ENCODE measurements around the gene AGBL4.

Gene AGBL4

DNA sequence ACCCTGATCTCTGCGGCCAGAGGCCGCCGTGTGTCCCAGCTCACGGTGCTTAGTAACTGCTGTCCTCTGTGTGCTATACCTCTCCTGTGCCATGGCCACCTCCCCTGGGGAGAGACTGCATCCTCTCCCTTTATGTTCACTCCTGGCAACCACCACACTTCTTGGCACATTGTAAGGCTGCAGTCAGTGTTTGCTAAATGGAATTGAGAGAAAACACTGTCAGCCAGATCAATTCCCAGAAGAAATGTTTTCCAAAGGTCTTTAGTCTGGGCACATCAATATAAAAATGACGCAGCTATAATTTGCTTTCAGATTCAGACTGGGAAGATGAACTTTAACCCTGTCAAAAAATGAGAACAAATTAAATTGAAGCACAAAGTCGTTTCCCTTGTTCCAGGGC, 1343.9 kb downstream of the AGBL4 start:
- no peak for DNase-seq (ENCODE audit: low read depth)

DNA sequence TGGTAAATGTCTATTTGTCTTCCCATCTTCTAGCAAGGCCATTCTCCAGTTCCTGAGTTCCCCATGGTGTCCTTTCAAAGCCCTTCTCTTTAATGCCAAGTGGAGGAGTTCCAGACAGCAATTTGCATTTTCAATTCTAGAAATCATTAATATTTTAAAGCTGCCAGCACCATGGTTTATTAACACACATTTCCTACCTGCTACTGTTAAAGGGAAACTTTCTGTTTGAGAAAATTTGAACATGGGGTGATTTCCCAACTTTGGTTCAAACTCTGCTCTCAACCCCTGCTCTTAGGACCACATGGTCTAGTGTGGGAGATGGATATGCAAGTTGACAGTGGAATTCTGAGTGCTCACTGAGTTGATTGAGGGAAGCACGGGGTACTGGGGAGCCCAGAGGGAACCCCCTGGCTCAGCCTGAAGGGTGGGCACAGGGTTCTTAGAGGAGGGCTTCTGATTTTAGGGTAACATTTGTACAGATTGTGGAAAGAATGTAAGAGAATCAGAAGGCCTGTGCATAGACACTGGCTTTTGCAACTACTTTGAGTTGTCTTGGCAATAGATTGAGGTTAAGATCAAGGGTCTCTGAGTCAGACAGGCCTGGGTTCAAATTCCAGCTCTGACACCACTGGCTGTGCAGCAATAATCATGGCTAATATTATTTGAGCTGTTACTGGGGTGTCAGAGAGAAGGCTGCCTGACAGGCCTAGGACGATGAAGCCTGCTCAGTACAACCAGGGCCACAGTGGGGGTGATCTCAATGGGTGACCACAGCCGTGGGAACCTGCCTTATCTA, 1344.8 kb downstream of the AGBL4 start:
- DNase-seq (ENCODE audit: low read depth): no peak

DNA sequence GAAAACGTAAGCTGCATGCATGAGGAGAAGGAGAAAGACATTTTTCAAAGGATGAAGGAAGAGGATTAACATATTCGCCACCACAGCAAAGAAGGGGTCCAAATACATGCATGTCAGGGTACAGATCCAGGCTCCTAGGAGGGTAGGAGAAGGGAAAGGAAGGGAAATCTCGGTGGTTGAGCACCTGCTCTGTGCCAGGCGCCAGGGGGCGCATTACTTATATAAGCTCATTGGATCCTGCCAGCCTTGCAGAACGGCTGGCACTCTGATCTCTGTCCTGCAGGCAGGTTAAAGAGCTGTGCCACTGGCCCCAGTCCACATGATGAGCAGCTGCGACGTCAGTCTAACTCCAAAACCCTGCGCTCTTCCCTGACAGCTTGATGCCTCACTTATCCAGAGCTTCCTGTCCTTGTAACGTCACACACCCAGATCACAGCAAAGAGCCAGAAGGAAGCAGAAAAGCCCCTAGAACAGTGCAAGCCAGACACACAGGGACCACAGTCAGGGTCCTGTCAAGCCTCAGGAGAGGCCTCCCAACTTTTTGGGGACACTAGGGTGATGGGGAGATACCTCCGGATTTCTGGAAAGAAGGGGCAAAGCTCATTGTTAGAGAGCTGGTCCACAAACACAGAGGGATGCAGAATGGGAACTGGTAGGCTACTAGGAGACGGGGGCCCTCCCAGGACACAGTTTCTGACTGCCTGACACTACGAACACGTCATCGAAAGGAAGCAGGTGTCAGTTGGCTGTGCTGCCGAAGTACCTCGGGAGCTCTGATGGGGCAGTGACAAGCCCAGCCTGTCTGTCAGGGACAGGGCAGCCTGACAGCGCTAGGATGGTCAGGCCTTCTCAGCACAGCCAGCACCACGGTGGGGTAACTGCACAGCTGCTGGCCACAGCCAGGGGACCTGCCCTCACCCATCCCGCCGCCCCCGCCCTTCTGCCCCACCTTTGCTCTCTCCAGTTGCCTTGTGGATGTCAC, 1346.2 kb downstream of the AGBL4 start:
- peak; percentile 40 for DNase-seq (ENCODE audit: low read depth)

DNA sequence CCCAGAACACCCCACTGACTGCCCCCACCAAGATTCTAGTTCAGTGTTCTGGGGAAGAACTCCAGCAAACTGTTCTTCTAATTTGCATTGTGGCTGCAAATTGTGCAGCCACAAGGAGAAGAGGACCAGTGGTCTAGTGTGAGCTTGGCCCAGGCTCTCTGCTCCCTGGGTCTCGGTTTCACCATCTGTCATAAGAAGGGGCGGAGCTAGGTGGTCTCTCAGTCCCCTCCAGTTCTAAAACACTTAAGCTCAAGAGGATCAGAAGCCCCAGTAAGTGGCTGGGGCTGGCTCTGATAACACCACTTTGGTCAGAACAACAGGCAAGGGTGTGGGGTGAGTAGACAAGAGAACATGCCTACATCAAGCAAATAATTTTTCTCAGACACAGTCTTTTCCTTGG, 1346.9 kb downstream of the AGBL4 start:
- DNase-seq (ENCODE audit: low read depth): no peak

DNA sequence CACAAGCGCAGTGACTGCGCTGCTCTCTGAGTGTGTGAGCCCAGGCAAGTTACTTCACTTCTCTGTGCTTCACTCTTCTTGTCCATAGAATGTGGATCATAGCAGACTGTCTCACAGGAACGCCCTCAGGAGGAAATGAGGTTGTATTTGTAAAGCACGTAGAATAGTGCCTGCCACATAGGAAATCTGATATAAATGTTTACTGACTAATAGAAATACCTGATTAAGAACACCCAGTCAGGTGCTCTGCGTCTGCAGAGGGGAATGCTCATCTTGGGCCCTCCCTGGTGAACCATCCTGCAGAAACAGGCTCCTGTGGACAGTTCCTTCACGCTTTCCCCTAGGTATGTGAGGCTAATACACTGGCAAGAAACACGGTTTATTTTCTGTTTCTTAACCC, 1347.4 kb downstream of the AGBL4 start:
- no peak for DNase-seq (ENCODE audit: low read depth)

DNA sequence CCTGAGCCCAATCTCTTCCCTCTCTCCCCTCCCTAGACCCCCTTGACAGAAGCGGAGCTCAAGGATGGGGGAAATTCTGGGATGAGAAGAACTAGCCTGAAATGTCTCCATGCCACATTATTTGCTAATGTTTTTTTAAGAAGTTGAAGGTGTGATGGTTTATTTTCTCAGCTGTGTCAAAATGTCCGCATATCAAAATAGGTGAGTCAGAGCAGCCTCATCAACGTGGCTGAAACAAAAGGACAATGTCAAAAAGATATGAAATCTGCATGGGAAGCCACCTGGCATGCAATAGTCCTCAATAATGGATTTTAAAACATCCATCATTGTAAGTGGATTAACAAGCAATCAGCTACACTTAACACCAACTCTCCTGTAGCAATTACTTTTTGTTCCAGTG, 1348.5 kb downstream of the AGBL4 start:
- DNase-seq (ENCODE audit: low read depth): no peak

DNA sequence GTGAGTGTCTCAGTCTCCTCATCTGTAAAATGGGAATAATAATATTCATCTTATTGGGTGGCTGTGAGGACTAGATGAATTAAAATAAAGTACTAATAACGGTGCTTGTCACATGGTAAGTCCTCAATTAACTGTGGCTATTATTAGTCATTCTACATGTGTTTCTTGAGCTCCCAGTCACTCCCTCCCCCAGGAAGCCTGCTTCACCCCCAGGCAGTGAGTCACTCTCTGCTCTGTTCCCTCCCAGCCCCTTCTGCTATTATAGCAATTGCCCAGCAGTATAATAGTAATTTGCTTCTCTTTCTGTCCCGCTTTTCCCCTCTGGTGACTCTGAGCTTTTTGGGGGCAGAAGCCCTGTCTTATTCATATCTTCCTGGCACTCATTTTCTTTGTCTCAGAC, 1349.1 kb downstream of the AGBL4 start:
- DNase-seq (ENCODE audit: low read depth): no peak

DNA sequence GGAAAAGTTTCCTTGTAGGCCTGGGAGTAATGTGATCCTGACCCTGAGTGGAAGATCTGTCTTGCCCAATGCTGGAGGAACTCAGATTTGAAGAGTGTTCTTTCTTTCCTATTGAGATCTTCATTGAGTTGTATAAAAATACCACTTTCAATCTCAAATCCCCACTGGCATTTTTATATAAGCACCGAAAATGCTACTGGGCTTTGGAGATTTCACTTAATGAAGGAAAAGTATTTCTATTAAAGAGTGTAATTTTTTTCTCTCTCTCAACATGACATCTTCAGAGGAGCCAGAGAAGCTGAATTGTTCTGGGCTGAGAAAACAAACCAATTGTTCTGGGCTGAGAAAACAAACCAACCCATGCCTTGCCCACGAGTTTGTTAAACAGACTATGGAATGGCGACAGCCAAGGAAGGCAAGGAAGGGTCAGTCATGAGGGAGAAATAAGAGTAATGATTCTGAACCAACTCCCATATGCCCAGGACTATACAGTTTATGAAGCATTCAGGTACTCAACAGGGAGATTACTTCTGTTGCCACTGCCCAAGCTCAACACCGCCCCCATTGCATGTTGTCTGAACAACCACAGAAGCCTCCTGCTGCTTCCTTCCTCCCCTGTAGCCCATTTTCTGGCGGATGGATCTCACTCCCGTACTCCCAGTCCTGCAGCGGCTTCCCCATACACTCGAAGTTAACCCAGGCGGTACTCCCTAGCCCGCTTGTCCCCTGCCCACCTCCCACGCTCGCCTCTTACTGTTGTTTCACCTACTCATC, 1350.2 kb downstream of the AGBL4 start:
- DNase-seq (ENCODE audit: low read depth): no peak

DNA sequence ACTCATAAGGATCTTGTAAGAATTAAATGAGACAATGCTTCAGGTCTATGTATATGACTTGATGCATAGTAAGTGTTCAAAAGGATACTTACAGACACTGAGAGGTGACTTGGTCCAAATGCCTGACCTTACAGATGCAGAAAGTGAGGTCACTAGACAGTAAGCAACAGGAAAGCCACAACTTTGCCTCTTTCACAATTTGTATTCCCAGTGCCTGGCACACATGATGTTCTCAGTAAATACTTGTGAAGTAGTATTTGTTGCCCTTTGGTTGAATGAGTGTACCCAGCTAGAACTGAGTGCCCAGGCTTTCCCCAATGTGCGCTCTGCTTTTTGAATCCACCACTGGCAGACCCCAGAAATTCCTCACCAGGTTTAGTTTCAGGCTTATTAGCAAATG, 1352.2 kb downstream of the AGBL4 start:
- DNase-seq (ENCODE audit: low read depth): no peak

DNA sequence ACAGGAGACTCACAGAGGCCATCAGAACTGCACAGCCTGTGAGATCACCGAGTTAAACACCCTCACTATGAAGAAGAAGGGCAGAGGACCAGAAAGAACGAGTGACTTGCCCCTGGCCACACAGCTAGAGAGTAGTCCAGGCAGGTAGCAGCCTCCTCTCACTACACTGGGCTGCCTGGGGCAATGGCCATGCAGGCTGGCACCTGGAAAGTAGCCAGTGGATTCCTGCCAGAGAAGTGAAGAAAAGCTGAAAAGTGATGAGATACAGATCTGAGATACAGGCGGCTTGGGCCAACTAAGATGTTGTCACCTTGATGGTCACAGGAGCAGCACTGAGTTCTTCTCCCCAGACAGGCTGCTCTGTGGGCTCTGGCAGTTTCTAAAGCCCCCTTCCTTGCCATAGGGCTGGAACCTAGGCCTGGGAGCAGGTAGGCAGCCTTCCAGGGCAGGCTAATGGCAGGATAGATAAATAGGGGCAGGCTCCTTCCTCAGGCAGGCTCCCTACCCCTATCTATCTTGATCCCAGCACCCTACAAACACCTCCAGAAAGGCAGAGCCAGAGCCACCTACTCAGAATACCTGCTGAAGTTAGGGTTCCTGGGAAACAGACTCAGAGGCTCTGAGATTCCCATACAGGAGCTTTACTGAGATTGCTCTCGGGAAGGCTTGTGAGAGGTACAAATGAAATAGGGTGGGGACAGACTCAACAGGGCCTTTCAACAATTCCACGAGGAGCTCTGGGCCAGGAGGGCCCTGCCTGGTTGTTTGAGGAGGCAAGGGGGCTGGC, 1353.3 kb downstream of the AGBL4 start:
- no peak for DNase-seq (ENCODE audit: low read depth)

DNA sequence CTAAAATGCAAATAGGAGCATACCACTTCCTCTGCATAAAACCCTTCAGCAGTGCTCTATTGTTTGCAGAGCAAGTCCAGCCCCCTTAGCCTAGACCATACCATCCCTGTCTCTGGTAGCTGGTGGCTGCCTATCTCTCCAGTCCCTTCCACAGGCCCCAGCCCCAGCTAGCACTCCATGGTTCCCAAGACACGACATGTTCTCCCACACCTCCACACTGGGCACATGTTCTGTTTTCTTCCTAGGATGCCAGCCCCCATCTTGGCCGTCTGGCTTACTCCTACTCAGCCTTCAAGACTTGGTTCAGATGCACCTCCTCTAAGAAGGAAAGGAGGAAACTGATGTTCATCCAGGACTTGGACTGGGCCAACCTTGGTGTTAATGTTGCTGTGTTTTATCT, 1355.4 kb downstream of the AGBL4 start:
- DNase-seq (ENCODE audit: low read depth): no peak

DNA sequence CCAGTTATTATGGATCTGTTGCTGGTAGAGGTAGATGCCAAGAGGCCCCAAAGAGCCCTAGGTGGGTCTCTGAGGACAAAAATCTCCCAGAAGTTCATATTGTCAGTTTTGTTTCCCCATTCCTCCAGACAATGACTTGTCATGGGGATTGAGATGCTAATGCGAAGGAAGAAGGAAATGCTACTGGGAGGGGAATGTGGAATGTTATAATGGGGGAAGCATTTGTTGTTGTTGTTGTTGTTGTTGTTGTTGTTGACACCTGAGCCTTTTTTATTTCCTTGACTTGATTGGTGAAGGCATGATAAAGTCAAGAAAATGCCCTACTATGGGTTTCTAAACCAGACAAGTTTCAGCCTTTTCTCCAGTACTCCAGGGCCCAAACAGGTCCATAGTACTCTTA, 1356.0 kb downstream of the AGBL4 start:
- no peak for DNase-seq (ENCODE audit: low read depth)

DNA sequence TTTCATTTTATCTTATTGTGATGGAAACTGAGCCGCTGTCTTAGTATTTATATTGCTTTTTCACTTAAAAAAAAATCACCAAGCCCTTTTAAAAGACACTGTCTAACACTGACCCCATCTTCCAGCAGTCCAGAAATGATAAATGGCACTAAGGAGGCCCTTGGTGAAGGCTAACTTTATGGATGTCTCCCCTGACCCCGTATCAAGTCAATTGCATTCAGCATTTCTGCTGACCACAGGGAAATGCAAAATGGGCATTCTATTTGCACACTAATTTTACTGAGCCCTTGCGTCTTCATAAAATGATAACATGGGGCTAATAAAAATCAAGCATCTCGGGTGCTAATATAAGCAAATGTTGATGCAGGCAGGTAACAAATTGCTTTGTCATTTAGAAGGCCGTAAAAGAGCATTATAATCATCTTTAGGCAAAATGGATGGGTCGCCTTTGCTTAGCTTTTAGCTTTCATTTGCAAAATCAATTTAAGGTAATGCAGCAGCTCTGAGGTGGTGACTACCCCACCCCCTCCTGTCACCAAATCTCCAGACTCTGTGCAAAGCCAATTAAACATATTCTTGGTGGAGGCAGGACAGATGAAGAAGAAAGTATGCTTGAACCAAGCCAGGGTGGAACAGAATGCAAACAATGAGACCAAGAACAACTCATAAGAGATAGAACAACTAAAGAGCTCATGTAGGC, 1357.9 kb downstream of the AGBL4 start:
- no peak for DNase-seq (ENCODE audit: low read depth)

DNA sequence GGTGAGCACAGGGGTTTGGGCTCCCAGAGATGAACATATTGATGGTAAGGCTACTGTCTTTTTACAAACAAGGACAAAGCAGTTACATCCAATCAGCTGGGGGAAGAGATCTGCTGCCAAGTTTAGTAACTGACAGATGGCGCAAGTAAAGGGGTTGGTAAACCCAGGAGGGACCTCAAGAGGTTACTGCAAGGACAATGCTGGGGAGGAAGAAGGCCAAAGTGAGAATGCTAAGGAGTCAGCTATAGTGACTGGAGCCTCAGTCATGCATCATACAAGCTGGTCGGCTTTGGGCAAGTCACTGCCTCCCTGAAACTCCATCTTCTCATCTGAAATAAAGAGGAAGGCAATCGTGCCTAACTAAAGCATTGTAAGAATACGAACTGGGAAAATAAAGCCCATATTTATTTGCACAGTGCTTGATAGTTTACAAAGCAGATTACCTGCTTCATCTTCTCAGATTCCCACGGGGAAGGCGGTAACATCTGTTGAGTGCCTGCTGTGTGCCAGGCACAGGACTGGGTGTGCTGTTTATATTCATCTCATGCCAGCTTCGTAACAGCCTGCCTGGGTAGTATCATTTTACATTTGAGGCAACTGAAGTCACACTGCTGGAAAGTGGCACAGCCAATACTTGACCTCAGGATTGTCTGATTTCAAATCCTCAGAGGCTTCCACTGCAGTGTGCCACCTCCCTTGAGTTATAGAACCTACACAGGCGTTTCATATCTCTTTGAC, 1361.9 kb downstream of the AGBL4 start:
- DNase-seq (ENCODE audit: low read depth): no peak

DNA sequence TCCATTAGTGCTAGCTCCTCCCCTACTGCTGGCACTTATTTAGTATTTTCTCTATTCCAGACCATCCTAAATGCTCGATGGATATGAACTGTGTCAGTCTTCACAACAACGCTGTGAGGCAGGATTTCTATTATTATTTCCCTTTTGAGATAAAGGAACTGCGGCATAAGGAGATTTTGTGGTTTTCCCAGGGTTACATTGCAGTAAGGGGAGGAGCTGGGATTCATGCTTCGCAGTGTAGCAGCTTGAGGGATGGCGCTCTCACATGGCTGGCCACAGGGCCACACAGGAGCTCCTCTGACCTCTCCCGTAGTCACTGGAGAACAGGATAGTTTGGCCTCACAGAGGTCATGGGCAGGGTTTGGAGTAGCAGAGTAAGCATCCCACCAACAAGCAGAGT, 1364.0 kb downstream of the AGBL4 start:
- DNase-seq (ENCODE audit: low read depth): no peak

DNA sequence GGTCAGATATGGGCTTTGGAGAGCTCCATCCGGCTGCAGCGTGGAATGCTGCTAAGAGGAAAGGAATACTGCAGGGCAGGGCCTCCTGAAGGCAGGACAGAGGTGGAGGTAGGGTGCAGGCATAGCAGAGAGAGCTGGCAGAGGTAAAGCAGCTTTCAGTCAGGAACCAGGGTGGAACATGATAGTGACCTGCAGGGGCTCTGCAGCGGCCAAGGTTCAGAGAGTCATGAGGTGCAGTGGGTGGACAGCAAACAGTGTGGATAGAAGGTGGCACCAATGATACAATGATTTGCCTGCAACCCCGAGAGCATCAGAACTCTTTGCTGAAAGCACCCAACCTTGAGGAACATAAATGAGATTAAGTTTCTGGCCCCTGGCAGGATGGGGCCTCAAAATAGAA, 1366.3 kb downstream of the AGBL4 start:
- no peak for DNase-seq (ENCODE audit: low read depth)

DNA sequence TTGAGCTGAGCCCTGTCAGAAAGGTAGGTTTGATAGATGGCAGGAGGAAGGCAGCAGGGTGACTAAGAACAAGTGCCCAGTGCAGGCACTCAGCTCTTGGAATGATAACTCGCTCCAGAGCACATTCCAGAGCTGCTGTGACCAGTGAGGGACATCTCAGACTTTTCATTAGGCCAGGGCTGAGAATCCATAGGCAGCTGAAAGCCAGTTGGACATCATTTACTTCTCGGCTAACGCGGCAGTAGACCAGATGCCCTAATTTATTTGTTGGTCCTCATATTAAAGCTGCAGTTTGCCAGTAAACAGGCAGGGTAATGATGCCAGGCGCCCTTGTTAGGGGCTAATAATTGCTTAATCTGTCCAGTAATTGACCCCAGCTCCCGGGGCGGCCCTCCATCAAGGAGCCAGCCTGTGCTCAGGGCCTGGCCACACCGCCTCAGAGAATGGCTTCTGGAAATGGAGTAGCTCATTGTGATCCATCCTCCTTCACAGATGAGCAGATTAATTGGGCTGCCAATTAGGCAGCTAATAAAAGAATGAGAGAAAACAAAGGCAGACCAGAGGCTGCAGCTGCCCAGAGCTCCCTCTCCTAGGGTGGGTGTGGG, 1369.0 kb downstream of the AGBL4 start:
- no peak for DNase-seq (ENCODE audit: low read depth)

DNA sequence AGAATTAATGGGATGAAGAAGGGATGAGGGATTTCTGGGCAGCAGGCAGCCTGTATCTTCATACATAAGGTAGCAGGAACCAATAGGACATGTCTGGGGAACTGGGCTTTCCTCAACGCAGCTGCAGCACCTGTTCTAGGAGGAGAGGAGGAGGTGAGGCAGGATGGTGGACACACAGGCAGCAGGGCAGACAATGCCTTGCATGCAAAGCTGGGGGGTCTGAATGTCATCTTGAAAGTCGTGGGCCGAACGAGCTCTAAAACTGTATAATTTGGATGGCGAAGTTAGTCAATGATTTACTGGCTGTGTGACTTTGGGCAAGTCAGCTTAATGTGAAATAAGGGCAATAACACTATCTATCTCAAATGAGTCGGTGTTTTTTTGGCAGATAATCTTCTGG, 1371.4 kb downstream of the AGBL4 start:
- no peak for DNase-seq (ENCODE audit: low read depth)

DNA sequence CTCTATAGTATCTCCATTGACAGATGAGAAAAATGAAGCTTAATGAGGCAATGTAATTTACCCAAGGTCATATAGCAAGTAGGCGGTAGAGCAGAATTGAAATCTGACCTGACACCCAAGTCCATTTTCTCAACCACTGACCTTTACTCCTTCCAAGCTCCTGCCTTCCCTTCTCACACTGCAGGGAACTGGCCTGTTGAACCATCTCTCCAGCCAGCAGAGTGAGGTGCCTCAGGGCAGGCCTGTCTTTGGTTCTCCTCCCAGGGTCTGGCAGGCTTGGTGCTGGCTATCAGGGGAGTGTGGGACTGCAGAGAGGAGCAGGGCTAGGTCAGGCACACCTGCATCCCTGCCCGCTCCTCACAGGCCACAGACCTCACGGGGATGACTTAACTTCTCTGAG, 1373.9 kb downstream of the AGBL4 start:
- DNase-seq (ENCODE audit: low read depth): no peak

DNA sequence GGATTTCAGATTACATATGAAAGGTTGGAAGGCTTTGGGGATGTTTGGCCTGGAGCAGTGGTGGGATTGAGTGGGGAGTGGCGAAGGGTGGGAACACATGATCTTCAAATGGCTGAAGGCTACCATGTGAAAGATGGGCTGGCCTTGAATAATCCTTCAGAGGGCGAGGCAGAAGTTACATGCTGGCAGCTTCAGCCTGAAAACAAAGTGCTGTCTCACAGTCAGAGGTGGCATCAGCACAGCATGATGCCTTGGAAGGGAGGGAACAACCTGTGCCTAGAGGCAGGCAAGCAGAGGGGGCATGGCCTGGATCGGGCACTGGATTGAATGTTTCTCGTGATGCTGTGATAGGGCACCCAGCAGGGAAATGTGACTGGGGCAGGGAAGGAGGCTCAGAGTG, 1377.9 kb downstream of the AGBL4 start:
- no peak for DNase-seq (ENCODE audit: low read depth)
